ENCODE results near the gene RASGRP1.

DNA sequence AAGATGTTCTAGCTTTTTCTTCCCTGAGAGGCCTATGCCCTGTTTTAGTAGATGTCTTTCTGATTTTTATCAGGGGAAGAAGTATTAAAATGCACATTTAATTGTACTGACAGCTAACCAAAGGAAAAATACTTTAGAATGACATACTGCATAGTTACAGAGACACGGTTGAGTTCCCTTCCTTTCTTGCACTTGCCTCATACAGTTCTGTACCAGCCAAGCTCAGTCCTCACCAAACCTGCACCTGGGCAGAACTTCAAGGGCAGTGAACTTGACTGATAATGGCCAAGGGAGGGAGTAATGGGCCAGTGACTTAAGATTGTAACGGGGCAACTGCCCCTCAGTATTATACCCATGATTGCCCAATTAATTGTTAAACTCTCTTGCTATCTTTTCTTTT lies 34.1 kb upstream of the RASGRP1 start:
- TF ChIP-seq, protein P1, sequence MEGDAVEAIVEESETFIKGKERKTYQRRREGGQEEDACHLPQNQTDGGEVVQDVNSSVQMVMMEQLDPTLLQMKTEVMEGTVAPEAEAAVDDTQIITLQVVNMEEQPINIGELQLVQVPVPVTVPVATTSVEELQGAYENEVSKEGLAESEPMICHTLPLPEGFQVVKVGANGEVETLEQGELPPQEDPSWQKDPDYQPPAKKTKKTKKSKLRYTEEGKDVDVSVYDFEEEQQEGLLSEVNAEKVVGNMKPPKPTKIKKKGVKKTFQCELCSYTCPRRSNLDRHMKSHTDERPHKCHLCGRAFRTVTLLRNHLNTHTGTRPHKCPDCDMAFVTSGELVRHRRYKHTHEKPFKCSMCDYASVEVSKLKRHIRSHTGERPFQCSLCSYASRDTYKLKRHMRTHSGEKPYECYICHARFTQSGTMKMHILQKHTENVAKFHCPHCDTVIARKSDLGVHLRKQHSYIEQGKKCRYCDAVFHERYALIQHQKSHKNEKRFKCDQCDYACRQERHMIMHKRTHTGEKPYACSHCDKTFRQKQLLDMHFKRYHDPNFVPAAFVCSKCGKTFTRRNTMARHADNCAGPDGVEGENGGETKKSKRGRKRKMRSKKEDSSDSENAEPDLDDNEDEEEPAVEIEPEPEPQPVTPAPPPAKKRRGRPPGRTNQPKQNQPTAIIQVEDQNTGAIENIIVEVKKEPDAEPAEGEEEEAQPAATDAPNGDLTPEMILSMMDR (IDR thresholded peaks at IDR 0.05) = no peak
- no peak for TF ChIP-seq POLR2A (IDR thresholded peaks at IDR 0.05)
